ENCODE measurements around the gene CAMK2D. TPM values are rescaled to one million over a fixed set of nuclear protein-coding genes. Genes with fewer than 3 reads are reported as not detected.
A peak's percentile ranks its signal among the peaks of the same experiment; 100 is the strongest.

Gene CAMK2D
- total RNA-seq, 1 experiment from 2014 or later: 29.5 TPM

DNA sequence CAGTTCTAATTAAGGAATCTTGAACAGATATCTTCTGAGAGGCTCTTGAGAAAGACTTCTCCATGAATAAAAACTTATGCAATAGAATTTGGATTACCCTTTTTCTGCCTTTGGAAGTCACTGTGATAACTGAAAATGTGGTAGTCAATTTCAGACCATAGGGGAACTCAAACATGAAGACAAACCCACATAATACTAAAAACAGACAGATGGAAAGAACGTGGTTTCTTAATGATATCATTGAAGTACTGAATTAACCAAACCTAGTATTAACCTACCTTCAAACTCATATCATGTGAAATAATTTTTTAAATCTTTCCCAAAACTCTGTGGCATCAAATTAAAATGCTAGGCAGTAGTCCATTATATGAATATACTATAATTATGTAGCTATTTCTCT, 153.5 kb downstream of the CAMK2D start:
- in situ Hi-C loops (cut with HindIII; ENCODE audit: low pct_unique_long_range_greater_than_20kb, low sequenced_read_pairs): no loop called here
- no TSS peak for BruUV-seq (replicated peaks)
- Histone ChIP-seq H3K4me3 (ENCODE audit: low read depth in 2 of 2, low read length in 2 of 2) (no peak overlapping the region), H3K36me3 (ENCODE audit: control insufficient read depth, insufficient read depth, low read length) (no peaks in the 10 kb centered on the region; the same call in 1 of the 2 replicates), H3K27me3 (ENCODE audit: control insufficient read depth, insufficient read depth, low read length) (no peaks in the 10 kb centered on the region), H3K4me1 (ENCODE audit: control insufficient read depth, insufficient read depth, low read length) (no peaks in the 10 kb centered on the region), H3K9me3 (ENCODE audit: control insufficient read depth, insufficient read depth, low read depth, low read length) (no peaks in the 10 kb centered on the region), H3K27ac (ENCODE audit: low read length) (no peak overlapping the region)
- CTCF ChIA-PET: no interaction called here
- ATAC-seq (no peak), DNase-seq (ENCODE audit: low read depth, low spot score) (no peak)
- TF ChIP-seq TCF7L2 (IDR thresholded peaks at IDR 0.05; ENCODE audit: low read depth, low read length) (no peak), CTCF (IDR thresholded peaks at IDR 0.05) (no peak)
- intact Hi-C loops (cut with micrococcal nuclease; ENCODE audit: unreplicated experiment): no loop called here
- POLR2A ChIA-PET: no interaction called here

DNA sequence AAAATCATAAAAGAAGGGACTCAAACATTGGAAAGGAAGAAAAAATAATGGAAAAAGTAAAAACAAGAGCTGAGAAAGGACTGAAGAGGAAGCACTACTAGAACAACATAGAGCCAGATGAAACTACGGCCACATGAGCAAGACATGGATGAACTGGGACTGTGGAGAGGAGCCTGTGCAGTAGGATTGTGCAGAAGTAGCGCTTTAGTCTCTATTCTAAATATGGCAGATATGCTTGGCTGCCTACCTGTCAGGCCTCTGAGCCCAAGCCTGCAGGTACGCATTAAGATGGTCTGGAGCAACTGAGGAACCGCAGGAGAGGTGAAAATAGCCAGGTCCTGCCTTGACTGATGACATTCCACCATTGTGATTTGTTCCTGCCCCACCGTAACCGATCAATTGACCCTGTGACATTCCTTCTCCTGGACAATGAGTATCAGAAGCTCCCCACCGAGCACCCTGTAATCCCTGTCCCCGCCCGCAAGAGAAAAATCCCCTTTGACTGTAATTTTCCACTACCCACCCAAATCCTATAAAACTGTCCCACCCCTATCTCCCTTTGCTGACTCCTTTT, 154.3 kb downstream of the CAMK2D start:
- TSS peak; percentile 38 for BruUV-seq (replicated peaks)
- in situ Hi-C loops (cut with HindIII; ENCODE audit: low pct_unique_long_range_greater_than_20kb, low sequenced_read_pairs): no loop called here

More for the DNA sequence above, 154.3 kb downstream of the CAMK2D start:
- ChIA-PET CTCF (no interaction called here), POLR2A (no interaction called here)
- no peak for DNase-seq (ENCODE audit: low read depth, low spot score)
- no peak overlapping the region for H3K27ac ChIP-seq (ENCODE audit: low read length)
- H3K27me3 ChIP-seq (ENCODE audit: control insufficient read depth, insufficient read depth, low read length): no peaks in the 10 kb centered on the region
- H3K4me3 ChIP-seq (ENCODE audit: low read depth in 2 of 2, low read length in 2 of 2): no peak overlapping the region
- H3K36me3 ChIP-seq (ENCODE audit: control insufficient read depth, insufficient read depth, low read length): no peaks in the 10 kb centered on the region; the same call in 1 of the 2 replicates
- intact Hi-C loops (cut with micrococcal nuclease; ENCODE audit: unreplicated experiment): no loop called here
- TF ChIP-seq TCF7L2 (IDR thresholded peaks at IDR 0.05; ENCODE audit: low read depth, low read length) (no peak), SIN3A (IDR thresholded peaks at IDR 0.05; ENCODE audit: borderline replicate concordance, insufficient read depth, low read depth, low read length) (no peak), POLR2AphosphoS5 (IDR thresholded peaks at IDR 0.05; ENCODE audit: low read depth, low read length) (no peak), CTCF (IDR thresholded peaks at IDR 0.05) (no peak)
- TF ChIP-seq, protein P1, sequence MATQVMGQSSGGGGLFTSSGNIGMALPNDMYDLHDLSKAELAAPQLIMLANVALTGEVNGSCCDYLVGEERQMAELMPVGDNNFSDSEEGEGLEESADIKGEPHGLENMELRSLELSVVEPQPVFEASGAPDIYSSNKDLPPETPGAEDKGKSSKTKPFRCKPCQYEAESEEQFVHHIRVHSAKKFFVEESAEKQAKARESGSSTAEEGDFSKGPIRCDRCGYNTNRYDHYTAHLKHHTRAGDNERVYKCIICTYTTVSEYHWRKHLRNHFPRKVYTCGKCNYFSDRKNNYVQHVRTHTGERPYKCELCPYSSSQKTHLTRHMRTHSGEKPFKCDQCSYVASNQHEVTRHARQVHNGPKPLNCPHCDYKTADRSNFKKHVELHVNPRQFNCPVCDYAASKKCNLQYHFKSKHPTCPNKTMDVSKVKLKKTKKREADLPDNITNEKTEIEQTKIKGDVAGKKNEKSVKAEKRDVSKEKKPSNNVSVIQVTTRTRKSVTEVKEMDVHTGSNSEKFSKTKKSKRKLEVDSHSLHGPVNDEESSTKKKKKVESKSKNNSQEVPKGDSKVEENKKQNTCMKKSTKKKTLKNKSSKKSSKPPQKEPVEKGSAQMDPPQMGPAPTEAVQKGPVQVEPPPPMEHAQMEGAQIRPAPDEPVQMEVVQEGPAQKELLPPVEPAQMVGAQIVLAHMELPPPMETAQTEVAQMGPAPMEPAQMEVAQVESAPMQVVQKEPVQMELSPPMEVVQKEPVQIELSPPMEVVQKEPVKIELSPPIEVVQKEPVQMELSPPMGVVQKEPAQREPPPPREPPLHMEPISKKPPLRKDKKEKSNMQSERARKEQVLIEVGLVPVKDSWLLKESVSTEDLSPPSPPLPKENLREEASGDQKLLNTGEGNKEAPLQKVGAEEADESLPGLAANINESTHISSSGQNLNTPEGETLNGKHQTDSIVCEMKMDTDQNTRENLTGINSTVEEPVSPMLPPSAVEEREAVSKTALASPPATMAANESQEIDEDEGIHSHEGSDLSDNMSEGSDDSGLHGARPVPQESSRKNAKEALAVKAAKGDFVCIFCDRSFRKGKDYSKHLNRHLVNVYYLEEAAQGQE (IDR thresholded peaks at IDR 0.05; ENCODE audit: insufficient read depth in 1 of 2, low read depth in 2 of 2, low read length in 1 of 2): no peak
- no peaks in the 10 kb centered on the region for H3K9me3 ChIP-seq (ENCODE audit: control insufficient read depth, insufficient read depth, low read depth, low read length)
- H3K4me1 ChIP-seq (ENCODE audit: control insufficient read depth, insufficient read depth, low read length): no peaks in the 10 kb centered on the region
- ATAC-seq: no peak
